ENCODE data around the gene HSPB9. TPM values are rescaled to one million over a fixed set of nuclear protein-coding genes. Genes with fewer than 3 reads are reported as not detected.

HSPB9 gene, protein sequence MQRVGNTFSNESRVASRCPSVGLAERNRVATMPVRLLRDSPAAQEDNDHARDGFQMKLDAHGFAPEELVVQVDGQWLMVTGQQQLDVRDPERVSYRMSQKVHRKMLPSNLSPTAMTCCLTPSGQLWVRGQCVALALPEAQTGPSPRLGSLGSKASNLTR
- under 1 TPM in 2 of 5 donors, not detected in 3; 0.13 to 0.18 TPM for total RNA-seq
- not detected for total RNA-seq (2013)
- total RNA-seq: 0 to 0.20 (median 0) reads per million in 29 experiments

DNA sequence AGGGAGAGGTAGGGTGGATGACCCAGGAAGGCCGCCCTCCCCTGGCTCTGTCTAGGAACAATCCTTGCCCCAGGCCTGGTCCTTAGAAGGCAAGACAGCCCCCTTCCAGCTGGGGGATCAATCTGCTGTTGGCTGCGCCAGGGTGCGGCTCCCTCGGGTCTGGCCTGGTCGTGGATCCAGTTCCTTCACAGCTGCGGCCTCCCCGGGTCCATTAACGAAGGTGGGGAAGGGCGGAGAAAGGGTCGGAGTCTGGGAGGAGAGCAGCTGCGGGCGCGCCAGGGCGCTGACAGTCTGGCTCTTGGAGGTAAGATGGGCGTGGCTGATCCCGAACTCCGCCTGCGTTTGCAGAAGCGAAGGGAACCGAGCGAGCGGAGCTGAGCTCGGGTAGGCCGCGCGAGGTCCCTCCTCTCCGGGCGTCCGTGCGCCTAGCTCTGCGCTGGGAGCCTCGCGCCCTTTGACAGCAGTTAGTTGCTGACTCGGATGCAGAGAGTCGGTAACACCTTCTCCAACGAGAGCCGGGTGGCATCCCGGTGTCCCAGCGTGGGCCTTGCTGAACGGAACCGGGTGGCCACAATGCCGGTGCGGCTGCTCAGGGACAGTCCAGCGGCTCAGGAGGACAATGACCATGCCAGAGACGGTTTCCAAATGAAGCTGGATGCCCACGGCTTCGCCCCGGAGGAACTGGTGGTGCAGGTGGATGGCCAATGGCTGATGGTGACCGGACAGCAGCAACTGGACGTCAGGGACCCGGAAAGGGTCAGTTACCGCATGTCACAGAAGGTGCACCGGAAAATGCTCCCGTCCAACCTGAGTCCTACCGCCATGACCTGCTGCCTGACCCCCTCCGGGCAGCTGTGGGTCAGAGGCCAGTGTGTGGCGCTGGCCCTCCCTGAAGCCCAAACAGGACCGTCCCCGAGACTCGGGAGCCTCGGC is at the start of gene HSPB9:
Gene HSPB9 (plus strand): TSS at position 434 of the 933 bp plus-strand sequence. CDS start 47 bp downstream, at position 481.
- Histone ChIP-seq H3K27ac (ENCODE audit: low read length) (no peak within 1 kb of the TSS), H3K4me3 (ENCODE audit: control insufficient read depth in 1 of 2, extremely low read depth in 1 of 2, low read length in 1 of 2) (no peak within 1 kb of the TSS), H3K9me3 (no peaks in the 10 kb centered on the region), H3K36me3 (ENCODE audit: control insufficient read depth in 2 of 2, extremely low read depth in 1 of 2, insufficient read depth in 1 of 2, low read length in 1 of 2) (peaks cover 13 to 38% of the 10 kb centered on the region in 2 donors), H3K27me3 (replicated peaks in 1 of 2; ENCODE audit: control insufficient read depth in 2 of 2, extremely low read depth in 1 of 2, insufficient read depth in 2 of 2, low read length in 1 of 2) (no peaks in the 10 kb centered on the region), H3K4me1 (ENCODE audit: control insufficient read depth in 1 of 2, extremely low read depth in 1 of 2, insufficient read depth in 2 of 2, low read length in 2 of 2) (peaks cover 5 to 18% of the 10 kb centered on the region in 2 experiments)
- Mint-ChIP-seq H3K27me3 (no peaks in the 10 kb centered on the region), H3K36me3 (peaks cover 30% of the 10 kb centered on the region), H3K4me3 (peak within 1 kb of the TSS; percentile 66 to 74 (median 71)), H3K27ac (peak within 1 kb of the TSS in 1 of 2 donors; percentile 72), H3K9me3 (no peaks in the 10 kb centered on the region), H3K4me1 (peaks cover 19 to 21% (median 21%) of the 10 kb centered on the region in 3 donors)
- ChIA-PET CTCF (interaction anchor here in 1 of 2 donors (0.5 kb wide), 1 partner anchor 281 kb away, joined by 4 read pairs; no protein-coding TSS in a partner anchor), POLR2A (interaction anchor here in 1 of 2 donors (0.6 kb wide), 1 partner anchor 119 kb away, joined by 3 read pairs; no protein-coding TSS in a partner anchor)
- ATAC-seq (replicated peaks in 1 of 4) (no peak), DNase-seq (no peak)
- 97% methylated on average over 61 of the region's 61 CpGs for WGBS (ENCODE audit: insufficient coverage)

DNA sequence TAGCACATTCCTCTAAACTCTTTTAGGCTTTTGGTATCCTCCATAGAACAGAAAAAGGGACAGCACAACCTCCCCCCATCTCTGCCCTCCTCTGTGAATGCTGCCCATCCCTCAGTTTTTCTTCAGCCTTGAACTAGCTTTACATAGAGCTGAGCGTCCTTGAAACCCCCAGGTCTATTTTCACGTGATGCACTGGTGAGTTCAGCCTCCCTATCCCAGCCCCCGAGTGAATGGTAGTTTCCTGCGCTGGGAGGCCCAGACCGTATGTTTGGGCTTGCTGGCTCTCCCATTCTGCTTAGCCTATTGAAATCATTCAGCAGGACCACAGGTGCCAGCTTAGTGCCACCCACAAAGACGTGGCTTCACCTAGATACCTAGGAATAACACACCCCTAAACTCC is 46.8 kb upstream of the HSPB9 start:
- Mint-ChIP-seq H3K27me3 (peaks cover 3 to 31% of the 10 kb centered on the region in 2 donors), H3K27ac (no peak overlapping the region), H3K36me3 (no peaks in the 10 kb centered on the region), H3K4me1 (peaks cover 6 to 7% (median 7%) of the 10 kb centered on the region in 3 donors), H3K9me3 (no peaks in the 10 kb centered on the region), H3K4me3 (no peak overlapping the region)
- Histone ChIP-seq H3K36me3 (ENCODE audit: control insufficient read depth in 2 of 2, extremely low read depth in 1 of 2, insufficient read depth in 1 of 2, low read length in 1 of 2) (no peaks in the 10 kb centered on the region), H3K27me3 (replicated peaks in 1 of 2; ENCODE audit: control insufficient read depth in 2 of 2, extremely low read depth in 1 of 2, insufficient read depth in 2 of 2, low read length in 1 of 2) (peaks cover 0 to 46% of the 10 kb centered on the region in 2 experiments), H3K27ac (ENCODE audit: low read length) (no peak overlapping the region), H3K4me1 (ENCODE audit: control insufficient read depth in 1 of 2, extremely low read depth in 1 of 2, insufficient read depth in 2 of 2, low read length in 2 of 2) (peaks cover 2 to 14% of the 10 kb centered on the region in 2 experiments), H3K4me3 (ENCODE audit: control insufficient read depth in 1 of 2, extremely low read depth in 1 of 2, low read length in 1 of 2) (no peak overlapping the region), H3K9me3 (no peaks in the 10 kb centered on the region)
- 84% methylated on average over 5 of the region's 6 CpGs for WGBS (ENCODE audit: insufficient coverage)
- ChIA-PET CTCF (no interaction called here), POLR2A (no interaction called here)
- ATAC-seq (replicated peaks in 1 of 4) (no peak), DNase-seq (no peak)

DNA sequence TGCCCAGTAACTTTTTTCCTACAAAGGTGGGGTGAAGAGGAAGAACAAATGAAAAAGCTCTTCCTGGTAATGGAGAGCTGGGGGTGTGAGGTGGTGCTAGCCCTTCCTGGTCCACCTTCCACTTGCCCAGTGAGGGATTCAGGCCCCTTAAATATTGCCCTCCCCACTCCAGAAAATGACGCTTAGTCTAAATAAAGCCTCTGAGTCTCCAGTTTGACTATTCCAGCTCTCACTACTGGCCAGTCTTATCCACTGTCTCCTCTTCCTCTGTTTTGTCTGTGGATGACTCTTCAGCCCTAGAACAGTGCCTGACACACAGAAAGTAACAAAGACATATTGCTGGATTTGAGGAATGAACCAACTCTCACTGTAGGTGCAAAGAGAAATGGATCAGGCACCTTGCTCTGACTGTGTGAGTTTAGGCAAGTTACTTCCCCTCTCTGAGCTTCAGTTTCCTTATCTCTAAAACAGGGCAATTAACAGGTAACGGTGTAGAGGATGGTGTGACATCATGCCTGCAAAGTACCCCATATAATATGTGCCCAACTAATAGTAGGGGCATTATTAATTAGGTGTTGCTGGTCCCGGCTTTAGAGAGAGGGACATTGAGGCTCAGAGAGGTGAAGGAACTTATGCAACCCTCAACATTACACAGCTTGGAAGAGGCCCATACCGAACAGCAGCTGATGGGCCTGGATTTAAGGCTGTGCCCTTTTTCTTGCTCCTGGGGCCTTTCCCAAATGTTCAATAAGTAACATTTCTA is 45.6 kb upstream of the HSPB9 start:
- Histone ChIP-seq H3K36me3 (ENCODE audit: control insufficient read depth in 2 of 2, extremely low read depth in 1 of 2, insufficient read depth in 1 of 2, low read length in 1 of 2) (no peaks in the 10 kb centered on the region), H3K9me3 (no peaks in the 10 kb centered on the region), H3K4me3 (ENCODE audit: control insufficient read depth in 1 of 2, extremely low read depth in 1 of 2, low read length in 1 of 2) (no peak overlapping the region), H3K27ac (ENCODE audit: low read length) (no peak overlapping the region), H3K4me1 (ENCODE audit: control insufficient read depth in 1 of 2, extremely low read depth in 1 of 2, insufficient read depth in 2 of 2, low read length in 2 of 2) (peaks cover 2 to 8% of the 10 kb centered on the region in 2 experiments), H3K27me3 (replicated peaks in 1 of 2; ENCODE audit: control insufficient read depth in 2 of 2, extremely low read depth in 1 of 2, insufficient read depth in 2 of 2, low read length in 1 of 2) (peaks cover 0 to 34% of the 10 kb centered on the region in 2 experiments)
- peaks cover 2 to 7% (median 4%) of the 10 kb centered on the region in 3 donors for H3K4me1 Mint-ChIP-seq
- ChIA-PET CTCF (interaction anchor here in 1 of 2 donors (0.6 kb wide), 1 partner anchor 16 kb away, joined by 3 read pairs; no protein-coding TSS in a partner anchor), POLR2A (no interaction called here)
- 100% methylated on average over 1 of the region's 4 CpGs for WGBS (ENCODE audit: insufficient coverage)
- no peaks in the 10 kb centered on the region for H3K9me3 Mint-ChIP-seq
- H3K36me3 Mint-ChIP-seq: no peaks in the 10 kb centered on the region
- ATAC-seq (replicated peaks in 1 of 4): no peak
- no peak overlapping the region for H3K4me3 Mint-ChIP-seq
- H3K27me3 Mint-ChIP-seq: peaks cover 3 to 21% of the 10 kb centered on the region in 2 donors
- no peak for DNase-seq
- H3K27ac Mint-ChIP-seq: no peak overlapping the region

DNA sequence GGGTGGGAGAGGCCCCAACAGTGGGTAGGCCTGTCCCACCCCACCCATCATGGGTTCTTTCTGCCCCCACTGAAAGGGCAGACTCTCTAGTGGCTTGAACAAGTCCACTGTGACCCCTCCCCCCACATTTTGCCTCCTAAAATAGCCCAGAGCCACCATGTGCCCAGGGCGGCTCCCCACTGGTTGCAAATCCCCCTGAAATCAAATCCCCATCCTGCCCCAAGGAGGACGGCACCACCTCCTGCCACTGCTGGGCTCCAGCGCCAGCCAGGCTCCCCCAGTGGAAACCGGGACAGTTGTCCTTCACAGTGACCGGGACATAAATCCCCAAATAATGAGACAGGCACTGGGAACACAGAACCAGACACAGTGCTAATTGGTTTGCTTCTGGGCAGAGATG is 44.8 kb upstream of the HSPB9 start:
- no peak overlapping the region for H3K4me3 ChIP-seq (ENCODE audit: control insufficient read depth in 1 of 2, extremely low read depth in 1 of 2, low read length in 1 of 2)
- H3K4me1 ChIP-seq (ENCODE audit: control insufficient read depth in 1 of 2, extremely low read depth in 1 of 2, insufficient read depth in 2 of 2, low read length in 2 of 2): peaks cover 0 to 2% of the 10 kb centered on the region in 2 experiments
- 67% methylated on average over 1 of the region's 5 CpGs for WGBS (ENCODE audit: insufficient coverage)
- Mint-ChIP-seq H3K4me3 (no peak overlapping the region), H3K27ac (no peak overlapping the region), H3K27me3 (peaks cover 3 to 19% of the 10 kb centered on the region in 2 donors), H3K36me3 (no peaks in the 10 kb centered on the region), H3K9me3 (no peaks in the 10 kb centered on the region), H3K4me1 (peaks cover 1 to 7% (median 2%) of the 10 kb centered on the region in 3 donors)
- DNase-seq (no peak), ATAC-seq (replicated peaks in 1 of 4) (no peak)
- ChIA-PET CTCF (no interaction called here), POLR2A (interaction anchor here in 1 of 2 donors (0.5 kb wide), 1 partner anchor 128 kb away, joined by 3 read pairs; no protein-coding TSS in a partner anchor)
- H3K27ac ChIP-seq (ENCODE audit: low read length): no peak overlapping the region
- peaks cover 0 to 32% of the 10 kb centered on the region in 2 experiments for H3K27me3 ChIP-seq (replicated peaks in 1 of 2; ENCODE audit: control insufficient read depth in 2 of 2, extremely low read depth in 1 of 2, insufficient read depth in 2 of 2, low read length in 1 of 2)
- no peaks in the 10 kb centered on the region for H3K36me3 ChIP-seq (ENCODE audit: control insufficient read depth in 2 of 2, extremely low read depth in 1 of 2, insufficient read depth in 1 of 2, low read length in 1 of 2)
- no peaks in the 10 kb centered on the region for H3K9me3 ChIP-seq

DNA sequence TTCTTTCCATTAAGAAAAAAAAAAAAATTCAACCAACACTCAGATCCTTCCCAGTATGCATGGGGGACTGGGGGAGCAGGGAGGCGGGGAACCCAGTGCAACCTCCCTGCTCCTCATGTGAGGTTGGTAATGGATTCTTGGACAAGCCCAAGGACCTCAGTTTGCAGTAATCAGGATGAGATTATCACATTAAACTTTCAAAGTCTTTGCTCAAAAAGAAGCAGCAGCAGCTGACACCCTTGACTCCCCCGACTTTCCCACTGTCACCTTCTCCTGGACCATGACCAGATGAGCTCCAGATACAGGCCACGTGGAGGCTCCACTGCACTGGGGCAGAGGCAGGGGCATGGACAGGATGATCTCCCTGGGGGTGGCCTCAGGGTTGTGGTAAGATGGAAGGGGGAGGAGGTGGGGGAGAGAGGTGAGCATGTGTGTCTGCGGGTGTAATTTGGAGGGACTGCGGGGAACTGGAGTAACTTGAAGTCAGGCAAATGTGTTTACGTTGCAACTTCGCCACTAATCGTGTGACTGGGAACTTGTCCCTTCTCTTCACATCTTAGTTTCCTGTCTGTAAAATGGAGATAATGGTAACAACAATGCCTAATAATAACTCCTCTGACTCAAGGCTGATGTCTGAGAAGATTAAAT is 44.1 kb upstream of the HSPB9 start:
- Mint-ChIP-seq H3K27me3 (peaks cover 3 to 11% of the 10 kb centered on the region in 2 donors), H3K36me3 (no peaks in the 10 kb centered on the region), H3K27ac (no peak overlapping the region), H3K4me3 (no peak overlapping the region), H3K4me1 (no peaks in the 10 kb centered on the region), H3K9me3 (no peaks in the 10 kb centered on the region)
- ChIA-PET POLR2A (no interaction called here), CTCF (no interaction called here)
- ATAC-seq (replicated peaks in 1 of 4) (no peak), DNase-seq (no peak)
- Histone ChIP-seq H3K27ac (ENCODE audit: low read length) (no peak overlapping the region), H3K27me3 (replicated peaks in 1 of 2; ENCODE audit: control insufficient read depth in 2 of 2, extremely low read depth in 1 of 2, insufficient read depth in 2 of 2, low read length in 1 of 2) (peaks cover 0 to 24% of the 10 kb centered on the region in 2 experiments), H3K4me1 (ENCODE audit: control insufficient read depth in 1 of 2, extremely low read depth in 1 of 2, insufficient read depth in 2 of 2, low read length in 2 of 2) (no peaks in the 10 kb centered on the region), H3K36me3 (ENCODE audit: control insufficient read depth in 2 of 2, extremely low read depth in 1 of 2, insufficient read depth in 1 of 2, low read length in 1 of 2) (no peaks in the 10 kb centered on the region), H3K9me3 (no peaks in the 10 kb centered on the region), H3K4me3 (ENCODE audit: control insufficient read depth in 1 of 2, extremely low read depth in 1 of 2, low read length in 1 of 2) (no peak overlapping the region)
- 80% methylated on average over 1 of the region's 8 CpGs for WGBS (ENCODE audit: insufficient coverage)
